Inferior parietal cortex (tissue), 1 donor: ENCODE data around the gene ISY1.

Experiments
- DNase-seq: peaks from one replicate; pipeline ENCODE4 v3.0.0-alpha.2; 2016; ENCODE audit errors: extremely low spot score

The ISY1 gene

GRCh38 chr3:129087138-129087702 is 73.6 kb downstream of the ISY1 start:
- DNase-seq, result no peak

DNA sequence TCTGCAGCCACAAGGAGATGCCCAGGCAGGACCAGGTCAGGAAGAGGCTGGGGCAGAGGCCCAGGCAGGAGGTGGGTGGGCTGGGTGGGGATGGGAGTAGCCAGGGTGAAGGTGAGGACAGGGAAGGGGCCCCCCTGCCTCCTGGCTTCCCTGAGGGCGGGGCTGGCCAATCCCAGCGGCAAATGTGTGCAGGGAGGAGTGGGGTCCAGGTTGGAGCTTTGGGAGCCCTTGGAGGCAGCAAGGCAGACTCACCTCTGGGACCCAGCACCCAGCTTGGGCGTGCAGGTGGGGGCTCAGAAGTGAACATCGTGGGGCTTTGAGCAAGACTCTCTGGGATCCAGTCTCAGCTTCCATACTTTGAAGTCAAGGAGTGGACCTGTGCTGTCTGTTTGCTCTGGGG is 75.0 kb downstream of the ISY1 start:
- DNase-seq, result no peak

- DNase-seq, result no peak
Measured at GRCh38 chr3:129085165-129085715, 75.6 kb downstream of the ISY1 start.

GRCh38 chr3:129084501-129084900 is 76.4 kb downstream of the ISY1 start:
- no peak for DNase-seq

DNA sequence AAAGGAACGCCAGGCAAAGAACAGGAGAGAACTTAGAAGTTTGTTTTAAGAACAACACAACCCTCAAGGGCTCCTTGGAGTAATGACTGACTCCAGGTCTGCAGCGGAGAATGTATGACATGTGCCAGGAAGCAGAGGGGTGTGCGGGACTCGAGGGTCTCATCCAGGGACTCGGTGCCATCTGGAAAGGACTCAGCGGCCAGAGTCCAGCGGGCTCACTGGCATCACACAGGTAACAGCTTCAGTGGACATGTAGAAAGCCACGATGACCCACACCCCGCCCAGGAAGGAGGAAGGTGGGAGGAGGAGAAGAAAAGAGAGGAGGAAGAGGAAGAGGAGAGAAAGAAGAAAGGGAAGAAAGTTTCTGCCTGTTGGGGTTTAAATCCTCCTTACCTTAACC is 78.8 kb downstream of the ISY1 start:
- DNase-seq, result no peak

DNA sequence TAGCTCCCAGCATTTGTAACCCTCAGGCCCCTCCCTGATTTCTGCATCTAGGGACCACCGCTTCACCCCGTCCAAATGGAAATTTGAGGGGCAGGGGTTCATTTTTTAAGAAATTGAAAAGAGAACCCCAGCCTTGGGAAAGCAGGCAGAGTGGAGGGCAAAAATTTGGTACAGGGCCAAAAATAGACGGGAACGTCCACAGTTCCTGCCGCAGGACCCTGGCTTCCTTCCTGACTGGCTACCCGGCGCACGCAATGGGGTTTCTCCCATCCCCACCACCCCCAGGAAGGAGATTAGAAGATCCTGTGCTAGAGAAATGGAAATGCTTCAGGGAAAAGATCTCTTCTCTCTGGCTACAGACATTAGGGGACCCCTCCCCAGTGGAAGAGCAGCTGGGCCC is 79.4 kb downstream of the ISY1 start:
- DNase-seq, result no peak

- no peak for DNase-seq
Measured at GRCh38 chr3:129078510-129078909, 82.4 kb downstream of the ISY1 start.
